HepG2 (cell line): ENCODE measurements around the gene SLC7A4. TPM values are rescaled to one million over a fixed set of nuclear protein-coding genes. Genes with fewer than 3 reads are reported as not detected.

ENCODE experiments used
- ESRRA ChIP-seq: sonication (generic); formaldehyde crosslinking; IDR thresholded peaks from 2 replicates; pipeline ENCODE4 v1.5.1; 2020; ENCODE audit warnings: mild to moderate bottlenecking, low read depth, missing genetic modification reagents
- GABPA ChIP-seq, 2 experiments: IDR thresholded peaks; 2 replicates each; pipeline ENCODE4 v1.6.1; 2011 to 2016; ENCODE audit warnings: low read depth in 2 of 2, low read length in 1 of 2, missing biosample characterization in 1 of 2, missing genetic modification characterization in 1 of 2
- ISL2 ChIP-seq: sonication (generic); formaldehyde crosslinking; IDR thresholded peaks from 2 replicates; pipeline ENCODE4 v1.5.0; 2020; ENCODE audit warnings: missing genetic modification reagents
- MBNL3 ChIP-seq: fragments of 250-450 bp; sonication (Bioruptor Pico); conservative IDR thresholded peaks from 2 replicates; pipeline ENCODE4 v1.8.0; 2022; ENCODE audit warnings: mild to moderate bottlenecking, inconsistent platforms
- MXD4 ChIP-seq: IDR thresholded peaks from 2 replicates; pipeline ENCODE4 v1.6.1; 2016; ENCODE audit warnings: mild to moderate bottlenecking, missing biosample characterization, missing genetic modification reagents
- NR2F2 ChIP-seq: IDR thresholded peaks from 2 replicates; pipeline ENCODE4 v1.6.1; 2012; ENCODE audit warnings: low read depth, inconsistent platforms, borderline replicate concordance
- PHF20 ChIP-seq: sonication (generic); formaldehyde crosslinking; IDR thresholded peaks from 2 replicates; pipeline ENCODE4 v1.5.0; 2020; ENCODE audit warnings: mild to moderate bottlenecking, missing genetic modification reagents
- RAD51 ChIP-seq: fragments of 450-650 bp; IDR thresholded peaks from 2 replicates; pipeline ENCODE4 v1.6.1; 2016; ENCODE audit warnings: borderline replicate concordance
- SOX6 ChIP-seq, 2 experiments: fragments of 450-650 bp in 1 of 2; sonication (generic) in 1 of 2; formaldehyde crosslinking in 1 of 2; IDR thresholded peaks; 2 replicates each; pipeline versions ENCODE4 v1.4.0 to v1.6.1; 2017 to 2020; ENCODE audit warnings: antibody characterized with exemption in 1 of 2, mild to moderate bottlenecking in 1 of 2, missing genetic modification reagents in 1 of 2
- ZFP37 ChIP-seq: sonication (generic); formaldehyde crosslinking; IDR thresholded peaks from 2 replicates; pipeline ENCODE4 v1.4.0; 2020; ENCODE audit warnings: missing genetic modification reagents, borderline replicate concordance
- ZKSCAN1 ChIP-seq: fragments of 150-350 bp; IDR thresholded peaks from 2 replicates; pipeline ENCODE4 v1.6.1; 2014; ENCODE audit warnings: low read length
- ZNF34 ChIP-seq: sonication (generic); formaldehyde crosslinking; IDR thresholded peaks from 2 replicates; pipeline ENCODE4 v1.4.0; 2020; ENCODE audit warnings: mild to moderate bottlenecking, missing genetic modification reagents, borderline replicate concordance
- ZNF878 ChIP-seq: sonication (generic); formaldehyde crosslinking; IDR thresholded peaks from 2 replicates; pipeline ENCODE4 v1.8.1; 2023; ENCODE audit warnings: mild to moderate bottlenecking, missing genetic modification reagents, moderate library complexity
- ZNF883 ChIP-seq: sonication (generic); formaldehyde crosslinking; IDR thresholded peaks from 2 replicates; pipeline ENCODE4 v1.5.1; 2020; ENCODE audit warnings: mild to moderate bottlenecking, missing genetic modification reagents; ENCODE audit errors: not compliant biosample characterization
- polyA plus RNA-seq, 8 experiments: library from polyadenylated mRNA; depleted of rRNA in 3 of 8; stranded (reverse) in 7 of 8; unstranded in 1 of 8; fragments of >200 nt; fragmentation: Illumina TruSeq in 4 of 8; extraction: Trizol in 4 of 8; gene quantifications; 2 replicates each; pipeline versions ENCODE4 v1.2.1 to v1.2.3, GENCODE V29; 2011 to 2016; ENCODE audit warnings: low read depth in 4 of 8, missing spikeins in 1 of 8, mixed read lengths in 1 of 8; ENCODE audit not compliant: insufficient read depth in 1 of 8
- total RNA-seq, 5 experiments: library from RNA; depleted of rRNA; stranded (reverse); fragments of >200 nt; fragmentation: Illumina TruSeq; extraction: Trizol; gene quantifications; 2 replicates each; pipeline ENCODE4 v1.2.3, GENCODE V29; 2016; ENCODE audit warnings: low read depth in 1 of 5
- TF ChIP-seq, protein P1 (sequence below): IDR thresholded peaks from 2 replicates; pipeline ENCODE4 v1.6.1; 2016; ENCODE audit warnings: mild to moderate bottlenecking
- TF ChIP-seq, protein P2 (sequence below): sonication (generic); formaldehyde crosslinking; IDR thresholded peaks from 2 replicates; pipeline ENCODE4 v1.9.0; 2021; ENCODE audit warnings: missing genetic modification reagents, mild to moderate bottlenecking, borderline replicate concordance
- TF ChIP-seq, protein P3 (sequence below): sonication (generic); formaldehyde crosslinking; IDR thresholded peaks from 2 replicates; pipeline ENCODE4 v1.5.0; 2020; ENCODE audit warnings: missing genetic modification reagents, mild to moderate bottlenecking, borderline replicate concordance
- TF ChIP-seq, protein P4 (sequence below): sonication (generic); formaldehyde crosslinking; IDR thresholded peaks from 2 replicates; pipeline ENCODE4 v1.8.0; 2022; ENCODE audit warnings: mild to moderate bottlenecking, missing genetic modification reagents; ENCODE audit not compliant: insufficient replicate concordance
- TF ChIP-seq, protein P5 (sequence below): sonication (generic); formaldehyde crosslinking; IDR thresholded peaks from 2 replicates; pipeline ENCODE4 v1.5.0; 2020; ENCODE audit warnings: mild to moderate bottlenecking, missing genetic modification reagents
- TF ChIP-seq, protein P6 (sequence below): sonication (generic); formaldehyde crosslinking; IDR thresholded peaks from 2 replicates; pipeline ENCODE4 v1.5.1; 2020; ENCODE audit warnings: missing genetic modification reagents, mild to moderate bottlenecking, borderline replicate concordance

The SLC7A4 gene
- total and polyA plus RNA-seq, 2 of the 13 experiments (the other 11 are each of a cell fraction or from before 2014, with no cell fraction given) = not detected

DNA sequence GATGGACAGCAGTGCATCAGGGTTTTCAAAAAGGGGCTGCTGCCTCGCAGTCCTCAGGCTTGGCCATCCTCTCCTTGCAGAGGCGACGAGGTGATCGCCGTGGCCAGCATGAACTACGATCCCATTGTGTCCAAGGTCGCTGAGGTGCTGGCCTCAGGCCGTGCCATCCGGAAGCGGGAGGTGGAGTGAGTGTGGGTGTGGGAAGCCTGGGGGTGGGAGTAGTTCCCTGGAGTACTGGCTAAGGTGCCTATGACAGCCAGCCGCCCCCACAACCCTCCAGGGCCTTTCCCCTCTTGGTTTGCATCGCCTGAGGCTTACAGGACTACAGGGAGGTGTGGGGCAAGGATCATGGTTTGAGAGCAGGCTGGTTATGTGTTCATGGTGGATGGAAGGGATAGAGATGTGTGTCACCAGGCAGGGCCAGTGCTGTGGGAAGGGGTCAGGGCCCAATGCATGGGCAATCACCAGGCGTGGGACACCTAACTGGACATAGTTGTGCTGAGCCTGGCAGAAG, 52.4 kb downstream of the SLC7A4 start (continued):
- TF ChIP-seq RAD51 (no peak), ZFP37 (CRISPR knock-in tag) (no peak), NR2F2 (no peak), ZKSCAN1 (no peak), SOX6 (IDR thresholded peaks at IDR 0.05) (no peak), SOX6 (CRISPR knock-in tag; IDR thresholded peaks at IDR 0.05) (peak; percentile 74), ESRRA (CRISPR knock-in tag) (peak; percentile 85; the same call in 1 of the 2 replicates), PHF20 (CRISPR knock-in tag) (no peak), ZNF878 (no peak), ZNF883 (CRISPR knock-in tag) (no peak), ZNF34 (no peak), MXD4 (0 out of 2 replicates have a peak, but pooled peaks have one; percentile 33), GABPA (IDR thresholded peaks at IDR 0.05; ENCODE audit: low read depth, low read length) (no peak), GABPA (CRISPR knock-in tag; IDR thresholded peaks at IDR 0.05; ENCODE audit: low read depth) (peak; percentile 65), MBNL3 (CRISPR knock-in tag) (no peak), ISL2 (CRISPR knock-in tag) (peak; percentile 23; the same call in 1 of the 2 replicates)
- TF ChIP-seq, protein P1, sequence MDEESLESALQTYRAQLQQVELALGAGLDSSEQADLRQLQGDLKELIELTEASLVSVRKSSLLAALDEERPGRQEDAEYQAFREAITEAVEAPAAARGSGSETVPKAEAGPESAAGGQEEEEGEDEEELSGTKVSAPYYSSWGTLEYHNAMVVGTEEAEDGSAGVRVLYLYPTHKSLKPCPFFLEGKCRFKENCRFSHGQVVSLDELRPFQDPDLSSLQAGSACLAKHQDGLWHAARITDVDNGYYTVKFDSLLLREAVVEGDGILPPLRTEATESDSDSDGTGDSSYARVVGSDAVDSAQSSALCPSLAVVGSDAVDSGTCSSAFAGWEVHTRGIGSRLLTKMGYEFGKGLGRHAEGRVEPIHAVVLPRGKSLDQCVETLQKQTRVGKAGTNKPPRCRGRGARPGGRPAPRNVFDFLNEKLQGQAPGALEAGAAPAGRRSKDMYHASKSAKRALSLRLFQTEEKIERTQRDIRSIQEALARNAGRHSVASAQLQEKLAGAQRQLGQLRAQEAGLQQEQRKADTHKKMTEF = peak; percentile 67; the same call in 1 of the 2 replicates
- TF ChIP-seq, protein P2, sequence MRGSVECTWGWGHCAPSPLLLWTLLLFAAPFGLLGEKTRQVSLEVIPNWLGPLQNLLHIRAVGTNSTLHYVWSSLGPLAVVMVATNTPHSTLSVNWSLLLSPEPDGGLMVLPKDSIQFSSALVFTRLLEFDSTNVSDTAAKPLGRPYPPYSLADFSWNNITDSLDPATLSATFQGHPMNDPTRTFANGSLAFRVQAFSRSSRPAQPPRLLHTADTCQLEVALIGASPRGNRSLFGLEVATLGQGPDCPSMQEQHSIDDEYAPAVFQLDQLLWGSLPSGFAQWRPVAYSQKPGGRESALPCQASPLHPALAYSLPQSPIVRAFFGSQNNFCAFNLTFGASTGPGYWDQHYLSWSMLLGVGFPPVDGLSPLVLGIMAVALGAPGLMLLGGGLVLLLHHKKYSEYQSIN (CRISPR knock-in tag) = no peak
- TF ChIP-seq, protein P3, sequence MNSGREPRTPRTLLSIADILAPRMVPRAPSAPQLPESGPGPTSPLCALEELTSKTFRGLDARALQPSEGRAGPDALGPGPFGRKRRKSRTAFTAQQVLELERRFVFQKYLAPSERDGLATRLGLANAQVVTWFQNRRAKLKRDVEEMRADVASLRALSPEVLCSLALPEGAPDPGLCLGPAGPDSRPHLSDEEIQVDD = no peak
- TF ChIP-seq, protein P4, sequence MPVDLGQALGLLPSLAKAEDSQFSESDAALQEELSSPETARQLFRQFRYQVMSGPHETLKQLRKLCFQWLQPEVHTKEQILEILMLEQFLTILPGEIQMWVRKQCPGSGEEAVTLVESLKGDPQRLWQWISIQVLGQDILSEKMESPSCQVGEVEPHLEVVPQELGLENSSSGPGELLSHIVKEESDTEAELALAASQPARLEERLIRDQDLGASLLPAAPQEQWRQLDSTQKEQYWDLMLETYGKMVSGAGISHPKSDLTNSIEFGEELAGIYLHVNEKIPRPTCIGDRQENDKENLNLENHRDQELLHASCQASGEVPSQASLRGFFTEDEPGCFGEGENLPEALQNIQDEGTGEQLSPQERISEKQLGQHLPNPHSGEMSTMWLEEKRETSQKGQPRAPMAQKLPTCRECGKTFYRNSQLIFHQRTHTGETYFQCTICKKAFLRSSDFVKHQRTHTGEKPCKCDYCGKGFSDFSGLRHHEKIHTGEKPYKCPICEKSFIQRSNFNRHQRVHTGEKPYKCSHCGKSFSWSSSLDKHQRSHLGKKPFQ (CRISPR knock-in tag) = no peak
- TF ChIP-seq, protein P5, sequence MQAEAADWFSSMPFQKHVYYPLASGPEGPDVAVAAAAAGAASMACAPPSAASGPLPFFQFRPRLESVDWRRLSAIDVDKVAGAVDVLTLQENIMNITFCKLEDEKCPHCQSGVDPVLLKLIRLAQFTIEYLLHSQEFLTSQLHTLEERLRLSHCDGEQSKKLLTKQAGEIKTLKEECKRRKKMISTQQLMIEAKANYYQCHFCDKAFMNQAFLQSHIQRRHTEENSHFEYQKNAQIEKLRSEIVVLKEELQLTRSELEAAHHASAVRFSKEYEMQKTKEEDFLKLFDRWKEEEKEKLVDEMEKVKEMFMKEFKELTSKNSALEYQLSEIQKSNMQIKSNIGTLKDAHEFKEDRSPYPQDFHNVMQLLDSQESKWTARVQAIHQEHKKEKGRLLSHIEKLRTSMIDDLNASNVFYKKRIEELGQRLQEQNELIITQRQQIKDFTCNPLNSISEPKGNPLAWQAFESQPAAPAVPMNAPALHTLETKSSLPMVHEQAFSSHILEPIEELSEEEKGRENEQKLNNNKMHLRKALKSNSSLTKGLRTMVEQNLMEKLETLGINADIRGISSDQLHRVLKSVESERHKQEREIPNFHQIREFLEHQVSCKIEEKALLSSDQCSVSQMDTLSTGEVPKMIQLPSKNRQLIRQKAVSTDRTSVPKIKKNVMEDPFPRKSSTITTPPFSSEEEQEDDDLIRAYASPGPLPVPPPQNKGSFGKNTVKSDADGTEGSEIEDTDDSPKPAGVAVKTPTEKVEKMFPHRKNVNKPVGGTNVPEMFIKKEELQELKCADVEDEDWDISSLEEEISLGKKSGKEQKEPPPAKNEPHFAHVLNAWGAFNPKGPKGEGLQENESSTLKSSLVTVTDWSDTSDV (CRISPR knock-in tag) = no peak
- TF ChIP-seq, protein P6, sequence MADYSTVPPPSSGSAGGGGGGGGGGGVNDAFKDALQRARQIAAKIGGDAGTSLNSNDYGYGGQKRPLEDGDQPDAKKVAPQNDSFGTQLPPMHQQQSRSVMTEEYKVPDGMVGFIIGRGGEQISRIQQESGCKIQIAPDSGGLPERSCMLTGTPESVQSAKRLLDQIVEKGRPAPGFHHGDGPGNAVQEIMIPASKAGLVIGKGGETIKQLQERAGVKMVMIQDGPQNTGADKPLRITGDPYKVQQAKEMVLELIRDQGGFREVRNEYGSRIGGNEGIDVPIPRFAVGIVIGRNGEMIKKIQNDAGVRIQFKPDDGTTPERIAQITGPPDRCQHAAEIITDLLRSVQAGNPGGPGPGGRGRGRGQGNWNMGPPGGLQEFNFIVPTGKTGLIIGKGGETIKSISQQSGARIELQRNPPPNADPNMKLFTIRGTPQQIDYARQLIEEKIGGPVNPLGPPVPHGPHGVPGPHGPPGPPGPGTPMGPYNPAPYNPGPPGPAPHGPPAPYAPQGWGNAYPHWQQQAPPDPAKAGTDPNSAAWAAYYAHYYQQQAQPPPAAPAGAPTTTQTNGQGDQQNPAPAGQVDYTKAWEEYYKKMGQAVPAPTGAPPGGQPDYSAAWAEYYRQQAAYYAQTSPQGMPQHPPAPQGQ = no peak
